Esophagus muscularis mucosa (tissue), 3 donors: ENCODE results near the gene CFAP141.
A peak's percentile ranks its signal among the peaks of the same experiment; 100 is the strongest.

Source experiments
- CTCF ChIP-seq, 3 experiments: fragments of 200-600 bp in 2 of 3; fragments of 450-650 bp in 1 of 3; sonication (generic) in 2 of 3; IDR thresholded peaks; one replicate each; pipeline ENCODE4 v1.5.1; 2017 to 2019; ENCODE audit warnings: antibody characterized with exemption in 3 of 3, mild to moderate bottlenecking in 2 of 3, moderate library complexity in 1 of 3
- POLR2A ChIP-seq: fragments of 450-650 bp; IDR thresholded peaks from one replicate; pipeline ENCODE4 v1.6.1; 2017; ENCODE audit warnings: antibody characterized with exemption, moderate library complexity, mild to moderate bottlenecking, low read depth

GRCh38 chr1:154220071-154220969 is 14.2 kb upstream of the CFAP141 start, which contains the start of gene UBAP2L:
- TF ChIP-seq CTCF (IDR thresholded peaks at IDR 0.05) (no peak), POLR2A (peak; percentile 38)
